Inflammatory macrophage treated with lipopolysaccharide for 1 hour (primary cell): ENCODE data around the gene PRKAR2A.
"Not testable (repeated sequence)": the region's sequence is repeated elsewhere in the genome, so short reads cannot be mapped to it uniquely, and the experiment has no call there.

Experiments
- DNase-seq, 2 donors: peaks; one replicate each; pipeline ENCODE4 v3.0.0-alpha.2; 2020 to 2022

The PRKAR2A gene

GRCh38 chr3:48835650-48836366 lies 11.9 kb downstream of the PRKAR2A start:
- no peak for DNase-seq

GRCh38 chr3:48832684-48833083 lies 15.0 kb downstream of the PRKAR2A start:
- peak; percentile 25 to 56 for DNase-seq

- no peak for DNase-seq
Measured at GRCh38 chr3:48830715-48831114, 17.0 kb downstream of the PRKAR2A start.

- not testable (repeated sequence) for DNase-seq
Measured at GRCh38 chr3:48829525-48829924, 18.1 kb downstream of the PRKAR2A start.

- DNase-seq: not testable (repeated sequence)
Measured at GRCh38 chr3:48827874-48828273, 19.8 kb downstream of the PRKAR2A start.

- DNase-seq: peak in 1 of 2 donors; percentile 22
Measured at GRCh38 chr3:48826451-48826850, 21.2 kb downstream of the PRKAR2A start.

- no peak for DNase-seq
Measured at GRCh38 chr3:48820612-48821324, 26.9 kb downstream of the PRKAR2A start.

- DNase-seq: no peak
Measured at GRCh38 chr3:48819234-48820221, 28.1 kb downstream of the PRKAR2A start.

GRCh38 chr3:48811524-48811923 lies 36.1 kb downstream of the PRKAR2A start:
- DNase-seq: no peak

- no peak for DNase-seq
Measured at GRCh38 chr3:48804930-48805329, 42.7 kb downstream of the PRKAR2A start.

GRCh38 chr3:48800831-48801230 lies 46.8 kb downstream of the PRKAR2A start:
- DNase-seq: not testable (repeated sequence)

- no peak for DNase-seq
Measured at GRCh38 chr3:48798998-48799397, 48.7 kb downstream of the PRKAR2A start.

- no peak for DNase-seq
Measured at GRCh38 chr3:48797626-48798025, 50.0 kb downstream of the PRKAR2A start.

GRCh38 chr3:48795997-48796732 lies 51.5 kb downstream of the PRKAR2A start:
- no peak for DNase-seq

- DNase-seq: not testable (repeated sequence)
Measured at GRCh38 chr3:48793484-48793883, 54.2 kb downstream of the PRKAR2A start.

GRCh38 chr3:48789665-48790064 lies 58.0 kb downstream of the PRKAR2A start:
- DNase-seq: no peak

- DNase-seq: no peak
Measured at GRCh38 chr3:48788544-48789162, 59.0 kb downstream of the PRKAR2A start.

- DNase-seq: no peak
Measured at GRCh38 chr3:48784426-48785120, 63.1 kb downstream of the PRKAR2A start.

- DNase-seq: no peak
Measured at GRCh38 chr3:48783304-48783703, 64.4 kb downstream of the PRKAR2A start.

- no peak for DNase-seq
Measured at GRCh38 chr3:48782046-48782445, 65.6 kb downstream of the PRKAR2A start.

- not testable (repeated sequence) for DNase-seq
Measured at GRCh38 chr3:48778565-48778964, 69.1 kb downstream of the PRKAR2A start.
